Left kidney (tissue), 2 donors: Measurements from ENCODE around the gene PTPN13. TPM values are rescaled to one million over a fixed set of nuclear protein-coding genes. Genes with fewer than 3 reads are reported as not detected.
"Not testable (repeated sequence)": the region's sequence is repeated elsewhere in the genome, so short reads cannot be mapped to it uniquely, and the experiment has no call there.

Experiments used
- DNase-seq: peaks from one replicate; pipeline ENCODE4 v3.0.0-alpha.2; 2013
- polyA plus RNA-seq: library from polyadenylated mRNA; unstranded; fragments of 120-200 nt; gene quantifications from one replicate; pipeline ENCODE4 v1.2.1, GENCODE V29; 2013; ENCODE audit not compliant: insufficient read length

PTPN13 gene
- polyA plus RNA-seq, 1 donor: 167 TPM

GRCh38 chr4:86717651-86718050 is 123.5 kb downstream of the PTPN13 start:
- DNase-seq: peak; percentile 42

- peak; percentile 22 for DNase-seq
Observed at GRCh38 chr4:86718152-86718551, 124.0 kb downstream of the PTPN13 start.

GRCh38 chr4:86719149-86719548 is 125.0 kb downstream of the PTPN13 start:
- DNase-seq: not testable (repeated sequence)

- DNase-seq: no peak
Observed at GRCh38 chr4:86720508-86721068, 126.5 kb downstream of the PTPN13 start.

GRCh38 chr4:86721412-86721811 is 127.3 kb downstream of the PTPN13 start:
- DNase-seq: no peak

GRCh38 chr4:86730310-86730709 is 136.2 kb downstream of the PTPN13 start:
- no peak for DNase-seq

- no peak for DNase-seq
Observed at GRCh38 chr4:86737244-86737643, 143.1 kb downstream of the PTPN13 start.

GRCh38 chr4:86741846-86742245 is 147.7 kb downstream of the PTPN13 start:
- peak; percentile 30 for DNase-seq

- no peak for DNase-seq
Observed at GRCh38 chr4:86744570-86744969, 150.5 kb downstream of the PTPN13 start.

- DNase-seq: no peak
Observed at GRCh38 chr4:86749121-86749520, 155.0 kb downstream of the PTPN13 start.

- DNase-seq: no peak
Observed at GRCh38 chr4:86755388-86755787, 161.3 kb downstream of the PTPN13 start.

- no peak for DNase-seq
Observed at GRCh38 chr4:86757468-86757867, 163.4 kb downstream of the PTPN13 start.

GRCh38 chr4:86759298-86759697 is 165.2 kb downstream of the PTPN13 start:
- no peak for DNase-seq

GRCh38 chr4:86762649-86763048 is 168.5 kb downstream of the PTPN13 start:
- no peak for DNase-seq

- DNase-seq: no peak
Observed at GRCh38 chr4:86769794-86770193, 175.7 kb downstream of the PTPN13 start.

GRCh38 chr4:86771141-86771540 is 177.0 kb downstream of the PTPN13 start:
- DNase-seq: no peak

- no peak for DNase-seq
Observed at GRCh38 chr4:86775061-86775460, 180.9 kb downstream of the PTPN13 start.

GRCh38 chr4:86778175-86778574 is 184.1 kb downstream of the PTPN13 start:
- peak; percentile 13 for DNase-seq

GRCh38 chr4:86788826-86789225 is 194.7 kb downstream of the PTPN13 start:
- DNase-seq: no peak

GRCh38 chr4:86791126-86791525 is 197.0 kb downstream of the PTPN13 start:
- DNase-seq: no peak

- no peak for DNase-seq
Observed at GRCh38 chr4:86809809-86810208, 215.7 kb downstream of the PTPN13 start.

- DNase-seq: no peak
Observed at GRCh38 chr4:86810847-86811246, 216.7 kb downstream of the PTPN13 start.

- no peak for DNase-seq
Observed at GRCh38 chr4:86815653-86816052, 221.5 kb downstream of the PTPN13 start.

GRCh38 chr4:86816501-86817273 is 222.6 kb downstream of the PTPN13 start:
- DNase-seq: no peak
